Activated CD4-positive, alpha-beta memory T cell treated with anti-CD3 and anti-CD28 coated beads, Interleukin-2, amount 10 ng/mL, durations not matched to agents 7 days and 5 days (primary cell): Measurements from ENCODE around the gene SBF2. TPM values are rescaled to one million over a fixed set of nuclear protein-coding genes. Genes with fewer than 3 reads are reported as not detected.
"Not testable (repeated sequence)": the region's sequence is repeated elsewhere in the genome, so short reads cannot be mapped to it uniquely, and the experiment has no call there.

Experiments
- CTCF ChIA-PET: fragments of 350-600 bp; sonication (Branson Sonifier 250); formaldehyde crosslinking; loops from one replicate; lab custom pipeline; 2021; ENCODE audit warnings: antibody characterized with exemption, inconsistent platforms; lab: Charles Lee
- POLR2A ChIA-PET: fragments of 350-600 bp; sonication (Branson Sonifier 250); formaldehyde crosslinking; loops from one replicate; lab custom pipeline; 2021; ENCODE audit warnings: antibody characterized with exemption; lab: Charles Lee
- DNase-seq: peaks from one replicate; pipeline ENCODE4 v3.0.0-alpha.2; 2020
- H3K27ac Mint-ChIP-seq: one replicate; pipeline ENCODE4 v1.8.0; 2021; ENCODE audit warnings: mild to moderate bottlenecking, mixed read lengths
- H3K27me3 Mint-ChIP-seq: one replicate; pipeline ENCODE4 v1.8.0; 2021; ENCODE audit warnings: mixed read lengths
- H3K36me3 Mint-ChIP-seq: one replicate; pipeline ENCODE4 v1.8.0; 2021; ENCODE audit warnings: low read depth, mixed read lengths
- H3K4me1 Mint-ChIP-seq: one replicate; pipeline ENCODE4 v1.8.0; 2021; ENCODE audit warnings: mixed read lengths
- H3K4me3 Mint-ChIP-seq: one replicate; pipeline ENCODE4 v1.8.0; 2021; ENCODE audit warnings: mild to moderate bottlenecking, mixed read lengths
- H3K9me3 Mint-ChIP-seq: one replicate; pipeline ENCODE4 v1.8.0; 2021; ENCODE audit warnings: mixed read lengths
- total RNA-seq, 2 experiments: library from RNA; stranded (reverse); gene quantifications; one replicate each; pipeline ENCODE4 v1.2.3, GENCODE V29; 2021

Gene SBF2
- total RNA-seq, 2 experiments from 2014 or later, result 6.4 to 9.0 TPM

- H3K27me3 Mint-ChIP-seq, result no peaks in the 10 kb centered on the region
- peaks cover 16% of the 10 kb centered on the region for H3K9me3 Mint-ChIP-seq
- no peaks in the 10 kb centered on the region for H3K36me3 Mint-ChIP-seq
- no peak overlapping the region for H3K4me3 Mint-ChIP-seq
- no peak for DNase-seq
- no peaks in the 10 kb centered on the region for H3K4me1 Mint-ChIP-seq
- ChIA-PET POLR2A (no interaction called here), CTCF (interaction anchor here (1.5 kb wide), 1 partner anchor 12 kb away, joined by 4 read pairs; no protein-coding TSS in a partner anchor)
- H3K27ac Mint-ChIP-seq, result no peak overlapping the region
Observed at GRCh38 chr11:10064828-10065227, 229.2 kb downstream of the SBF2 start.

GRCh38 chr11:10058356-10058755, 235.7 kb downstream of the SBF2 start:
- Mint-ChIP-seq H3K27ac (no peak overlapping the region), H3K27me3 (no peaks in the 10 kb centered on the region), H3K9me3 (peaks cover 32% of the 10 kb centered on the region), H3K36me3 (no peaks in the 10 kb centered on the region), H3K4me3 (no peak overlapping the region), H3K4me1 (no peaks in the 10 kb centered on the region)
- DNase-seq, result no peak
- CTCF ChIA-PET, result no interaction called here
- POLR2A ChIA-PET, result no interaction called here

- H3K4me3 Mint-ChIP-seq, result no peak overlapping the region
- H3K27me3 Mint-ChIP-seq, result no peaks in the 10 kb centered on the region
- POLR2A ChIA-PET, result no interaction called here
- H3K4me1 Mint-ChIP-seq, result no peaks in the 10 kb centered on the region
- H3K36me3 Mint-ChIP-seq, result no peaks in the 10 kb centered on the region
- CTCF ChIA-PET, result interaction anchor here (0.7 kb wide), 1 partner anchor 157 kb away, joined by 3 read pairs; no protein-coding TSS in a partner anchor
- H3K9me3 Mint-ChIP-seq, result peaks cover 4% of the 10 kb centered on the region
- no peak overlapping the region for H3K27ac Mint-ChIP-seq
- DNase-seq, result no peak
Observed at GRCh38 chr11:10051868-10052586, 242.0 kb downstream of the SBF2 start.

- ChIA-PET POLR2A (no interaction called here), CTCF (interaction anchor here (1.1 kb wide), 1 partner anchor 26 kb away, joined by 3 read pairs; no protein-coding TSS in a partner anchor)
- H3K4me3 Mint-ChIP-seq, result no peak overlapping the region
- H3K27ac Mint-ChIP-seq, result no peak overlapping the region
- H3K9me3 Mint-ChIP-seq, result peaks cover 2% of the 10 kb centered on the region
- H3K27me3 Mint-ChIP-seq, result no peaks in the 10 kb centered on the region
- H3K36me3 Mint-ChIP-seq, result no peaks in the 10 kb centered on the region
- no peak for DNase-seq
- no peaks in the 10 kb centered on the region for H3K4me1 Mint-ChIP-seq
Observed at GRCh38 chr11:10050561-10050960, 243.5 kb downstream of the SBF2 start.

- peaks cover under 1% of the 10 kb centered on the region for H3K36me3 Mint-ChIP-seq
- H3K4me1 Mint-ChIP-seq, result no peaks in the 10 kb centered on the region
- ChIA-PET POLR2A (no interaction called here), CTCF (interaction anchor here (1.1 kb wide), 1 partner anchor 27 kb away, joined by 3 read pairs; no protein-coding TSS in a partner anchor)
- H3K27me3 Mint-ChIP-seq, result no peaks in the 10 kb centered on the region
- H3K27ac Mint-ChIP-seq, result no peak overlapping the region
- DNase-seq, result no peak
- H3K9me3 Mint-ChIP-seq, result peaks cover 4% of the 10 kb centered on the region
- H3K4me3 Mint-ChIP-seq, result no peak overlapping the region
Observed at GRCh38 chr11:10049756-10050155, 244.3 kb downstream of the SBF2 start.

GRCh38 chr11:10048350-10048749, 245.7 kb downstream of the SBF2 start:
- H3K4me1 Mint-ChIP-seq, result no peaks in the 10 kb centered on the region
- H3K9me3 Mint-ChIP-seq, result peaks cover 9% of the 10 kb centered on the region
- POLR2A ChIA-PET, result no interaction called here
- no peaks in the 10 kb centered on the region for H3K27me3 Mint-ChIP-seq
- CTCF ChIA-PET, result interaction anchor here (1.5 kb wide), 1 partner anchor 30 kb away, joined by 3 read pairs; no protein-coding TSS in a partner anchor
- no peak overlapping the region for H3K4me3 Mint-ChIP-seq
- no peak for DNase-seq
- peaks cover 9% of the 10 kb centered on the region for H3K36me3 Mint-ChIP-seq
- no peak overlapping the region for H3K27ac Mint-ChIP-seq

- DNase-seq, result no peak
- H3K4me3 Mint-ChIP-seq, result no peak overlapping the region
- no peak overlapping the region for H3K27ac Mint-ChIP-seq
- H3K4me1 Mint-ChIP-seq, result no peaks in the 10 kb centered on the region
- peaks cover 18% of the 10 kb centered on the region for H3K9me3 Mint-ChIP-seq
- CTCF ChIA-PET, result no interaction called here
- peaks cover 11% of the 10 kb centered on the region for H3K36me3 Mint-ChIP-seq
- POLR2A ChIA-PET, result no interaction called here
- no peaks in the 10 kb centered on the region for H3K27me3 Mint-ChIP-seq
Observed at GRCh38 chr11:10044618-10045017, 249.4 kb downstream of the SBF2 start.

- no peaks in the 10 kb centered on the region for H3K4me1 Mint-ChIP-seq
- no peak overlapping the region for H3K27ac Mint-ChIP-seq
- H3K9me3 Mint-ChIP-seq, result peaks cover 18% of the 10 kb centered on the region
- no peak for DNase-seq
- ChIA-PET CTCF (no interaction called here), POLR2A (no interaction called here)
- no peak overlapping the region for H3K4me3 Mint-ChIP-seq
- peaks cover 11% of the 10 kb centered on the region for H3K36me3 Mint-ChIP-seq
- no peaks in the 10 kb centered on the region for H3K27me3 Mint-ChIP-seq
Observed at GRCh38 chr11:10042699-10043098, 251.3 kb downstream of the SBF2 start.

- ChIA-PET CTCF (no interaction called here), POLR2A (no interaction called here)
- Mint-ChIP-seq H3K27me3 (no peaks in the 10 kb centered on the region), H3K27ac (no peak overlapping the region), H3K36me3 (peaks cover 11% of the 10 kb centered on the region), H3K4me3 (no peak overlapping the region), H3K9me3 (peaks cover 18% of the 10 kb centered on the region), H3K4me1 (no peaks in the 10 kb centered on the region)
- no peak for DNase-seq
Observed at GRCh38 chr11:10041748-10042446, 252.1 kb downstream of the SBF2 start.

GRCh38 chr11:10041332-10041731, 252.7 kb downstream of the SBF2 start:
- Mint-ChIP-seq H3K4me3 (no peak overlapping the region), H3K36me3 (peaks cover 11% of the 10 kb centered on the region), H3K27me3 (no peaks in the 10 kb centered on the region), H3K9me3 (peaks cover 18% of the 10 kb centered on the region), H3K4me1 (no peaks in the 10 kb centered on the region), H3K27ac (no peak overlapping the region)
- POLR2A ChIA-PET, result no interaction called here
- CTCF ChIA-PET, result no interaction called here
- DNase-seq, result no peak

GRCh38 chr11:10038521-10039302, 255.3 kb downstream of the SBF2 start:
- no peak for DNase-seq
- peaks cover 2% of the 10 kb centered on the region for H3K36me3 Mint-ChIP-seq
- no peak overlapping the region for H3K4me3 Mint-ChIP-seq
- no peaks in the 10 kb centered on the region for H3K27me3 Mint-ChIP-seq
- ChIA-PET CTCF (no interaction called here), POLR2A (no interaction called here)
- H3K9me3 Mint-ChIP-seq, result peaks cover 10% of the 10 kb centered on the region
- H3K27ac Mint-ChIP-seq, result no peak overlapping the region
- H3K4me1 Mint-ChIP-seq, result no peaks in the 10 kb centered on the region

- H3K36me3 Mint-ChIP-seq, POLR2A ChIA-PET, H3K4me1 Mint-ChIP-seq, H3K27ac Mint-ChIP-seq, H3K27me3 Mint-ChIP-seq, H3K4me3 Mint-ChIP-seq, H3K9me3 Mint-ChIP-seq, DNase-seq, CTCF ChIA-PET: not testable (repeated sequence)
Observed at GRCh38 chr11:10035932-10036331, 258.1 kb downstream of the SBF2 start.

- H3K27me3 Mint-ChIP-seq, result no peaks in the 10 kb centered on the region
- no peak for DNase-seq
- no peak overlapping the region for H3K4me3 Mint-ChIP-seq
- H3K4me1 Mint-ChIP-seq, result no peaks in the 10 kb centered on the region
- H3K36me3 Mint-ChIP-seq, result no peaks in the 10 kb centered on the region
- ChIA-PET POLR2A (no interaction called here), CTCF (no interaction called here)
- no peak overlapping the region for H3K27ac Mint-ChIP-seq
- H3K9me3 Mint-ChIP-seq, result no peaks in the 10 kb centered on the region
Observed at GRCh38 chr11:10032935-10033334, 261.1 kb downstream of the SBF2 start.
